Tibial nerve (tissue), 4 donors: ENCODE data around the gene MBNL2.

Source experiments
- EP300 ChIP-seq, 2 donors: sonication (generic); formaldehyde crosslinking; IDR thresholded peaks; one replicate each; pipeline ENCODE4 v1.6.1; 2017; ENCODE audit warnings: antibody characterized with exemption in 2 of 2, mild to moderate bottlenecking in 1 of 2
- TF ChIP-seq, protein P1 (sequence below), 5 experiments: fragments of 200-600 bp in 3 of 5; fragments of 450-650 bp in 2 of 5; sonication (generic) in 3 of 5; IDR thresholded peaks; one replicate each; pipeline ENCODE4 v1.5.1; 2016 to 2019; ENCODE audit warnings: antibody characterized with exemption in 5 of 5, mild to moderate bottlenecking in 3 of 5, moderate library complexity in 2 of 5

DNA sequence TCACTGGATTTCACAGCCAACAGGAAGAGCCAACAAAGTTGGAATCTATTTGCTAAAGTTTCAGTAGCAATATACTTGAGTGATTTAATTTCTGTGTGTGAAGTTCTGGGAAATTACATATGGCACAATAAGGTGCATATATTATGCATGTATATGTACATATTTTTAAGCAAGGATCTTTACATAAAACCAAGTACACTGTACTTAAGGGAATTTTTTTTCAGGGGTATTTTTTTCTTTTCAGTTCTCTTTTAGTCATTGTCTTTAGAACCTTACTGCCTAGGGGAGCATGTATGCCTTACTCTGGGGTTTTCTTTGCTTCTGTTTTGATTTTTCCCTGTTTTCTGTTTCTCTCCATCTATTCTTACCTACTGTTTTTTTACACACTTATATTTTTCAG is 219.2 kb downstream of the MBNL2 start:
- TF ChIP-seq, protein P1, sequence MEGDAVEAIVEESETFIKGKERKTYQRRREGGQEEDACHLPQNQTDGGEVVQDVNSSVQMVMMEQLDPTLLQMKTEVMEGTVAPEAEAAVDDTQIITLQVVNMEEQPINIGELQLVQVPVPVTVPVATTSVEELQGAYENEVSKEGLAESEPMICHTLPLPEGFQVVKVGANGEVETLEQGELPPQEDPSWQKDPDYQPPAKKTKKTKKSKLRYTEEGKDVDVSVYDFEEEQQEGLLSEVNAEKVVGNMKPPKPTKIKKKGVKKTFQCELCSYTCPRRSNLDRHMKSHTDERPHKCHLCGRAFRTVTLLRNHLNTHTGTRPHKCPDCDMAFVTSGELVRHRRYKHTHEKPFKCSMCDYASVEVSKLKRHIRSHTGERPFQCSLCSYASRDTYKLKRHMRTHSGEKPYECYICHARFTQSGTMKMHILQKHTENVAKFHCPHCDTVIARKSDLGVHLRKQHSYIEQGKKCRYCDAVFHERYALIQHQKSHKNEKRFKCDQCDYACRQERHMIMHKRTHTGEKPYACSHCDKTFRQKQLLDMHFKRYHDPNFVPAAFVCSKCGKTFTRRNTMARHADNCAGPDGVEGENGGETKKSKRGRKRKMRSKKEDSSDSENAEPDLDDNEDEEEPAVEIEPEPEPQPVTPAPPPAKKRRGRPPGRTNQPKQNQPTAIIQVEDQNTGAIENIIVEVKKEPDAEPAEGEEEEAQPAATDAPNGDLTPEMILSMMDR (IDR thresholded peaks at IDR 0.05) = no peak
- no peak for TF ChIP-seq EP300 (IDR thresholded peaks at IDR 0.05)
